Pancreas (tissue), 10 donors: Measurements from ENCODE around the gene PPP1R1B. TPM values are rescaled to one million over a fixed set of nuclear protein-coding genes. Genes with fewer than 3 reads are reported as not detected.

Experiments
- ATAC-seq, 4 donors: fragments of 200-7000 bp; cut with Tn5 transposase; one replicate each; pipeline versions ENCODE4 v1.8.0 to v1.9.1; 2020; ENCODE audit warnings: mild to moderate bottlenecking in 4 of 4, moderate library complexity in 4 of 4
- DNase-seq, 6 donors: peaks; one replicate each; pipeline ENCODE4 v3.0.0-alpha.2; 2020
- FAIRE-seq: peaks from 2 replicates; lab custom pipeline; 2012; peaks lifted over from hg19 to GRCh38; lab: Jason Lieb, UNC
- H3K27ac ChIP-seq, 4 donors: fragments of 200-600 bp; sonication (generic); 1 replicate in 3 of 4; 2 replicates in 1 of 4; pipeline versions ENCODE4 v1.5.0 to v1.8.0; 2020
- H3K27me3 ChIP-seq, 4 donors: fragments of 200-600 bp; one replicate each; pipeline ENCODE4 v1.8.0; 2021
- H3K36me3 ChIP-seq, 3 donors: fragments of 200-600 bp; sonication (generic) in 1 of 3; one replicate each; pipeline versions ENCODE4 v1.5.0 to v1.8.0; 2020 to 2021
- H3K4me1 ChIP-seq, 3 donors: fragments of 200-600 bp; one replicate each; pipeline ENCODE4 v1.8.0; 2021
- H3K4me3 ChIP-seq, 4 donors: fragments of 200-600 bp; sonication (generic) in 2 of 4; one replicate each; pipeline versions ENCODE4 v1.5.0 to v1.8.0; 2020 to 2021
- H3K9me3 ChIP-seq, 4 donors: fragments of 200-600 bp; one replicate each; pipeline ENCODE4 v1.8.0; 2021
- WGBS, 2 donors: extraction: QIAGEN DNeasy Blood & Tissue Kit; methylation state at CpG; one replicate each; pipeline ENCODE4 v1.1.7; 2013; 5-methylcytosine and 5-hydroxymethylcytosine counted together
- intact Hi-C, 3 donors: fragments of 100-400 bp; cut with DNase I; formaldehyde crosslinking; loops; one replicate each; pipeline versions ENCODE4 v1.11.1 to v1.14.2; 2022
- polyA plus RNA-seq, 2 donors: library from polyadenylated mRNA; stranded (reverse); fragments of 200-250 nt; gene quantifications; one replicate each; pipeline ENCODE4 v1.2.3, GENCODE V29; 2013
- total RNA-seq, 6 donors: library from RNA; stranded (reverse); fragmentation: NEBNext Ultra II Directional in 4 of 6; extraction: Animal tissue kit (Norgen Biotek cat#: 25700) in 4 of 6; gene quantifications; one replicate each; pipeline versions ENCODE4 v1.2.1 to v1.2.4, GENCODE V29; 2021 to 2023
- TF ChIP-seq, protein P1 (sequence below), 4 donors: fragments of 200-600 bp; sonication (generic) in 3 of 4; IDR thresholded peaks; one replicate each; pipeline versions ENCODE4 v1.5.0 to v1.8.0; 2021; ENCODE audit warnings: antibody characterized with exemption in 4 of 4
- donor health status: healthy with polysubstance abuse.
- donor health status: DM: no; HTN: no; CAD: no; lungs with moderate emphysema.
- donor health status: DM: no; HTN: no; CAD: no.
- donor health status: control.
- donor health status: control.
- donor health status: Bipolar disorder and iron deficiency.
- donor health status: DM: yes; HTN: yes; CAD: no.
- donor health status: DM: no; HTN: no; CAD: no.
- donor health status: DM: no; HTN: no; CAD: no.
- donor health status: DM: yes; HTN: yes; CAD: no.

Gene PPP1R1B
- total and polyA plus RNA-seq, 8 donors: 42.8 to 201 (median 63.5) TPM

DNA sequence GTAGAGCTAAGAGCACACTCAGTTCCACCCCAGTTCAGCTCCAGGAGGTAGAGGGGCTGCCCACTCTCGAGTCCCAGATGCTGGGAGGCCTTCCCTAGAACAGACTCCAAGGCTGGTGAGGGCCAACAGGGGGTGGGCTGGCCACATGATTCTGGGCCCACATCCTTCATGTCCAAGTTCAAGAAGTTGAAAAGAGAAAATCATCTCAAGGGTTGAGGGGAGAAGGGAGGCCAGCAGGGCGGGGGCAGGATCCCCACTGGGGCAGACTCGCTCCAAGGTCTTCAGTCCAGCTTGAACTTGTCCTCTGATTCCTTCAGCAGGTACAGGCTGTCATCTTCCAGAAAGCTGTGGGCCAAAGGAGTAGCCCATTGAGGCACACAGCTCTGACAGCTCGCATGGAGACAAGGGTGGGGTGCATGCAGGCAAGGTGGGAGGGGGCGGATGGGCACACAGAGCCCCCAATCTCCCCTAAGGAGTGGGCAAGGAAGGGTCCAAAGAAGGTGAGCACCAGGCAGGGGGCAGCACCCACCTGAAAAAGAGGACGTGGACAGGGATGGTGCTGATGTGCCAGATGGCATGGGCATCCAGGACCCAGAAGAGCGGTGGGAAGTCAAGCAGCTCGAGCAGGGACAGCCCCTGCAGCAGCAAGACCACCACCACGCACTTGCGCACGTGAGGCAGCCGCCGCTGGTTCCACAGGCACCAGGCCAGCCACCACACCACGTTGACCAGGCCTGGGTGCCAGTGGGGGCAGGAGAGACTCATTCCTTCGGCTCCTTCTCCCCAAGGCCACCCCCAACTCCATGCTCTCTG is 46.0 kb downstream of the PPP1R1B start:
- DNase-seq (peak in 2 of 6 donors; percentile 15 to 38), ATAC-seq (no peak), FAIRE-seq (no peak)
- TF ChIP-seq, protein P1, sequence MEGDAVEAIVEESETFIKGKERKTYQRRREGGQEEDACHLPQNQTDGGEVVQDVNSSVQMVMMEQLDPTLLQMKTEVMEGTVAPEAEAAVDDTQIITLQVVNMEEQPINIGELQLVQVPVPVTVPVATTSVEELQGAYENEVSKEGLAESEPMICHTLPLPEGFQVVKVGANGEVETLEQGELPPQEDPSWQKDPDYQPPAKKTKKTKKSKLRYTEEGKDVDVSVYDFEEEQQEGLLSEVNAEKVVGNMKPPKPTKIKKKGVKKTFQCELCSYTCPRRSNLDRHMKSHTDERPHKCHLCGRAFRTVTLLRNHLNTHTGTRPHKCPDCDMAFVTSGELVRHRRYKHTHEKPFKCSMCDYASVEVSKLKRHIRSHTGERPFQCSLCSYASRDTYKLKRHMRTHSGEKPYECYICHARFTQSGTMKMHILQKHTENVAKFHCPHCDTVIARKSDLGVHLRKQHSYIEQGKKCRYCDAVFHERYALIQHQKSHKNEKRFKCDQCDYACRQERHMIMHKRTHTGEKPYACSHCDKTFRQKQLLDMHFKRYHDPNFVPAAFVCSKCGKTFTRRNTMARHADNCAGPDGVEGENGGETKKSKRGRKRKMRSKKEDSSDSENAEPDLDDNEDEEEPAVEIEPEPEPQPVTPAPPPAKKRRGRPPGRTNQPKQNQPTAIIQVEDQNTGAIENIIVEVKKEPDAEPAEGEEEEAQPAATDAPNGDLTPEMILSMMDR (IDR thresholded peaks at IDR 0.05): peak in 1 of 4 donors; percentile 1
- Histone ChIP-seq H3K4me3 (no peak overlapping the region), H3K36me3 (no peaks in the 10 kb centered on the region), H3K27ac (no peak overlapping the region), H3K9me3 (no peaks in the 10 kb centered on the region), H3K27me3 (peaks cover 0 to 4% (median 0%) of the 10 kb centered on the region in 4 donors), H3K4me1 (peaks cover 5 to 8% (median 5%) of the 10 kb centered on the region in 3 donors)
- 61 to 69% methylated on average over 15 of the region's 15 CpGs for WGBS, 2 donors
- intact Hi-C loops: no loop called here

DNA sequence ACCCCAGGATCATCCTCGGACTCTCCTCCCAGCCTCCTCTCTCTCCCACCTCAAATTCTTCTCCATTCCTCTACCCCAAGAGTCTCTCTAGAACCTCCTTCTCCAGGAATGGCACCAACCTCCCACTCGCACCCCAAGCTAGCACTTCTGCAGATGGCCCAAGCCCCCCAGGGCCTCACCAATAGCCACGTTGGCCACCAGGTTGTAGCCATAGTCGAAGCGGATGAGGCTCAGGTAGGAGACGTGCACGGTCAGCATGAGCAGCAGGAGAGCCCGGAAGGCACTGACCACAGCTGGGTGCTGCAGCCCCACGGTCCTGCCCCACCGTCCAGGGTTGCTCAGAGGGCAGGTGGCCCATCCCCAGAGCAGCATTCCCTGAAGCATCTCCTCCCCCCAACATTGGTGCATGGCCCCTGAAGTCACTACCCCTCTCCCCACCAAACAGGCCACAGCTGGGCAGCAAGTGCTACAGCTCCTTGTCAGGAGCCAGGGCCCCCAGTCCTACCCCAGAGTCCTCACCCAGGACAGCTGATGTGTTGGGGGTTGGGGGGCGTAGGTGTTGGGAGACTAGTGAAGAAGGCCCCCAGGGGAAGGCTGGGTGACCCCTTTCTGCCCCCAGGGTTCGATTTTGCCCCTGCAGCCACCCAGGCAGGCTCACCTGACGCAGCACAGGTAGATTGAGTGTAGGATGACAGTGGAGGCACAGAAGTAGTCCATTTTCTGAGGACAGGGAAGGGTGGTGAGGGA is 46.8 kb downstream of the PPP1R1B start:
- H3K9me3 ChIP-seq: no peaks in the 10 kb centered on the region
- WGBS, 2 donors: 66 to 76% methylated on average over 13 of the region's 13 CpGs
- H3K4me1 ChIP-seq: peaks cover under 1 to 8% (median 5%) of the 10 kb centered on the region in 3 donors
- no peak overlapping the region for H3K4me3 ChIP-seq
- DNase-seq (peak in 1 of 6 donors; percentile 56), FAIRE-seq (no peak), ATAC-seq (no peak)
- no peak overlapping the region for H3K27ac ChIP-seq
- TF ChIP-seq, protein P1 (IDR thresholded peaks at IDR 0.05): no peak
- intact Hi-C loops: no loop called here
- no peaks in the 10 kb centered on the region for H3K36me3 ChIP-seq
- H3K27me3 ChIP-seq: peaks cover 0 to 4% (median 0%) of the 10 kb centered on the region in 4 donors

DNA sequence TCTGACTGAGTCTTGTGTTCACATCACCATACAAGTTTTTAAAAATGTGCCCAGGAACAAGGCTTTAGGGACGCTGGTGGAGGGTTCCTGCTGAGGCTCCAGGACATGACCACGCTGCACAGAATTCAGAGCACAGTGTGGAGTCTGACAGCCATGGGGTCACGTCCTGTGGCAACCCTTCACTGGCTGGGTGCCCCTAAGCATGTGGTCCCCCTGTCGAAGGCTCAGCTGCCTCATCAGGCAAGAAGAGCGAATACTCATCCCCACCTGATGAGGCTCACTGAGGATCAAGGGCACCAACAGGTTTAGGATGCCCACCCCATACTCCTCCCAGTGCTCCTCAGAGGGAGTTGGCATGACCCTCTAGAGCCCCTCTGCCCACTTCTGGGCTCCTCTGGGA is 47.4 kb downstream of the PPP1R1B start:
- TF ChIP-seq, protein P1 (IDR thresholded peaks at IDR 0.05): no peak
- WGBS, 2 donors: 73% methylated on average over 5 of the region's 5 CpGs
- Histone ChIP-seq H3K4me1 (peaks cover 0 to 8% (median 5%) of the 10 kb centered on the region in 3 donors), H3K4me3 (no peak overlapping the region), H3K9me3 (no peaks in the 10 kb centered on the region), H3K36me3 (no peaks in the 10 kb centered on the region), H3K27me3 (peaks cover 0 to 4% (median 0%) of the 10 kb centered on the region in 4 donors), H3K27ac (peak overlapping the region; percentile 50 to 71 (median 60))
- FAIRE-seq (no peak), DNase-seq (peak in 1 of 6 donors; percentile 38), ATAC-seq (no peak)
- intact Hi-C loops: no loop called here

DNA sequence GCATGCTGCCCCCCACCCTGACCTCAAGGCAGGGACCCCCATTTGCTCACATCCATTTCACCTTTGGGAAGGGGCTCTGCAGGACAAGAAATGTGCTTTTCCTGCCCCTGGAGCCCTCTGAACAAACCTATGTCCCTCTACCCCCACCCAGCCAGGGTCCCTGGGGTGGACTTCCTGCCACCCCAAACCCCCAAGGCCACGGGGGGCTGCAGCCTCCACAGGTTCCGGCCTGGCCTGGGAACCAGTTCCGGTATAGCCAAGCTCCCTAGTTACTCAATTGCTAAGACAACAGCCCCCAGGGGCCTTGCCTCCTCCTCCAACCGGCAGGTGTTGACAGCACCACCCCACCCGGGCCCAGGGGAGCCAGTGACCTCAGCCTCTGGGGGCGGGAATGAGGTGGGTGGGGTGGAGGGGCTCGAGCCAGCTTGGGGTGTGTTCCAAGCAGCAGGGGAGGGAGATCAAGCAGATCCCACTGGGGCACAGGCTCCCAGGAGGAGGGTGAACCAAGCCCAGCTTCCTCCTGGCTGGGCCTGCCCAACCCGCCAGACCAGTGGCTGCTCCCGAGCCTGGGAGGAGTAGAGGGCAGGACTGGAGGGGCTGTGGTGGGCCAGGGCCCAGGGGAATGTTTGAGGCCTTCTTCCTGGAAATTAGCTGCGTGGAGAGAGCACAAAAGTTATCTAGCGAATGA is 48.1 kb downstream of the PPP1R1B start:
- Histone ChIP-seq H3K27me3 (peaks cover 0 to 4% (median 0%) of the 10 kb centered on the region in 4 donors), H3K9me3 (no peaks in the 10 kb centered on the region), H3K4me1 (peaks cover 0 to 8% (median 5%) of the 10 kb centered on the region in 3 donors), H3K27ac (peak overlapping the region; percentile 50 to 71 (median 60)), H3K4me3 (no peak overlapping the region), H3K36me3 (no peaks in the 10 kb centered on the region)
- peak in 5 of 6 donors; percentile 48 to 83 (median 60) for DNase-seq
- TF ChIP-seq, protein P1 (IDR thresholded peaks at IDR 0.05): no peak
- ATAC-seq: peak; percentile 52 to 70 (median 62)
- 40 to 42% methylated on average over 11 of the region's 11 CpGs for WGBS, 2 donors
- no peak for FAIRE-seq
- intact Hi-C loops: no loop called here
